GM10266 (cell line): ENCODE results near the gene TBC1D22A.

Experiments
- DNase-seq: peaks from one replicate; pipeline ENCODE4 v3.0.0; 2012; ENCODE audit errors: extremely low spot score
- CTCF ChIP-seq: IDR thresholded peaks from 2 replicates; pipeline ENCODE4 v1.5.1; 2012; ENCODE audit warnings: mild to moderate bottlenecking, low read depth; ENCODE audit not compliant: control insufficient read depth, insufficient read depth; ENCODE audit errors: missing control alignments

The TBC1D22A gene

GRCh38 chr22:47175151-47176025 lies 412.9 kb downstream of the TBC1D22A start:
- DNase-seq = no peak
- TF ChIP-seq CTCF = no peak

- TF ChIP-seq CTCF = no peak
- no peak for DNase-seq
These were observed 413.6 kb downstream of the TBC1D22A start for GRCh38 chr22:47176026-47176389.

DNA sequence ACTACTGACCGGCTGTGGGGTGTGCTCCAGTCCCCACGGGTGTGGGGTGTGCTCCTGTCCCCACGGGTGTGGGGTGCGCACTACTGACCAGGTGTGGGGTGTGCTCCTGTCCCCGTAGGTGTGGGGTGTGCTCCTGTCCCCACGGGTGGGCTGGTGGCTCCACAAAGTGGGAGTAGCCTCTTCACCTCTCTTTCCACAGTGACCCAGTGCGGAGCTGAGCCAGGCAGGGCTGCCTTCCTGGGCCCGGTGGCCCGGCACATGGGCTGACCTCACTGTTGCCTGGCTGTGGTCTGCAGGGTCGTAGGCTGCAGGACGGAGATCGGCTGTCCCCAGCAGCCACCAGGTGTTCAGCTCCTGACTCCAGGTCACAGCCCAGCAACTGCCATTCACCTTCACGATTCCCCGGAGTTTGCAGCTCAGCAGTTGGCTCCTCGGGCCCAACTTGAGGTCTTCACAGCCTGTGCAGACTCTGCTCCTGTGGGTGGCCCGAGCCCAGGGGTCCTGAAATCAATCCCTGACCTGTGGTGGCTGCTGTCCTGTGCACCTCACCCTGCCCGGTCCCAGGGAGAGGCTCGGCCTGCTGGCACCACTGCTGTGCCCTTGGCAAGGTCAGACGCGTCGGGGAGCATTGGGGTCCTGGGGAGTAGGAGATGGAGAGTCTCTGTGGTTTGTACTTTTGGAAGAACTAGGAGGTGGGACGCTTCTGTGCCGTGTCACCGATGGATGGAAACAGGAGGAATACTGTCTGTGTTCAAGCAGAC lies 414.3 kb downstream of the TBC1D22A start:
- TF ChIP-seq CTCF = no peak
- DNase-seq = no peak

GRCh38 chr22:47177334-47177815 lies 414.9 kb downstream of the TBC1D22A start:
- DNase-seq = no peak

DNA sequence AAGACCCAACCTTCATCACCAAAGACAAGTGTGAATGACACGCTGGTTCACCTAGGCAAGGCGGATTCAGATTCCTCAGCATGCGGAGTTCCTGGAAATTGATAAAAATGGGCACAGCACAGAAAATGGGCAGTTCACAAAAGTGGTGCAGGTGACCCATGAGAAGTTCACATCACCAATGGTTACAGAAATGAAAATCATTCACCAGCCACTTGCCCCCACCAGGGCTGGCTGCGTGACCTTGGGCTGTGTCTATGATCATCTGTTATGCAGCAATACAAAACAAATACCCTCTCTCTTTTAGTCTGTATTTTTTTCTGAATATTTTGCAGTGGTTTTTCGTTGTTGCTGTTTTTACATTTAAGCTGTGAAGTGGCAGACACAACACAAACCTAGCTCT lies 415.9 kb downstream of the TBC1D22A start:
- TF ChIP-seq CTCF = no peak
- DNase-seq = no peak

More at GRCh38 chr22:47177334-47177815, 414.9 kb downstream of the TBC1D22A start:
- TF ChIP-seq CTCF = no peak

GRCh38 chr22:47180796-47181195 lies 418.3 kb downstream of the TBC1D22A start:
- no peak for TF ChIP-seq CTCF

More at GRCh38 chr22:47180796-47181195, 418.3 kb downstream of the TBC1D22A start:
- no peak for DNase-seq
